RWPE2 (cell line): ENCODE results near the gene MRPS35.
A peak's percentile ranks its signal among the peaks of the same experiment; 100 is the strongest.

Experiments used
- ATAC-seq: fragments of 200-7000 bp; cut with Tn5 transposase; 3 replicates; pipeline ENCODE4 v1.9.1; 2021; ENCODE audit warnings: low read depth
- DNase-seq: peaks from one replicate; pipeline ENCODE4 v3.0.0-alpha.2; 2020; ENCODE audit warnings: low spot score
- H3K27ac ChIP-seq: fragments of 450-650 bp; 2 replicates; pipeline ENCODE4 v1.5.1; 2017; ENCODE audit warnings: mild to moderate bottlenecking; ENCODE audit not compliant: poor library complexity, severe bottlenecking
- H3K27me3 ChIP-seq: fragments of 250-450 bp; sonication (Bioruptor Pico); 2 replicates; pipeline ENCODE4 v1.5.1; 2021; ENCODE audit warnings: mild to moderate bottlenecking, moderate library complexity; ENCODE audit not compliant: insufficient read depth, poor library complexity, severe bottlenecking
- H3K36me3 ChIP-seq: fragments of 250-450 bp; sonication (Bioruptor Pico); 2 replicates; pipeline ENCODE4 v1.5.1; 2020; ENCODE audit warnings: low read depth, mild to moderate bottlenecking, moderate library complexity
- H3K4me1 ChIP-seq: fragments of 250-450 bp; sonication (Bioruptor Pico); 2 replicates; pipeline ENCODE4 v1.5.1; 2021; ENCODE audit warnings: mild to moderate bottlenecking, moderate library complexity; ENCODE audit not compliant: insufficient read depth, poor library complexity, severe bottlenecking
- H3K4me3 ChIP-seq: fragments of 250-450 bp; sonication (Bioruptor Pico); 2 replicates; pipeline ENCODE4 v1.5.1; 2021; ENCODE audit warnings: mild to moderate bottlenecking, moderate library complexity; ENCODE audit not compliant: severe bottlenecking
- H3K9me3 ChIP-seq: fragments of 250-450 bp; sonication (Bioruptor Pico); 2 replicates; pipeline ENCODE4 v1.5.1; 2021; ENCODE audit warnings: mild to moderate bottlenecking, moderate library complexity; ENCODE audit not compliant: severe bottlenecking
- CTCF ChIP-seq: fragments of 450-650 bp; IDR thresholded peaks from one replicate; pipeline ENCODE4 v1.5.1; 2017; ENCODE audit warnings: mild to moderate bottlenecking, moderate library complexity; ENCODE audit not compliant: poor library complexity, severe bottlenecking

Gene MRPS35

GRCh38 chr12:27710592-27711316, at the start of gene MRPS35:
Gene MRPS35 (plus strand): TSS chr12:27710832. CDS start chr12:27710844, 12 bp downstream.
- no peaks in the 10 kb centered on the region for H3K9me3 ChIP-seq
- ATAC-seq (peak; percentile 91), DNase-seq (peak; percentile 76)
- H3K27ac ChIP-seq, result peak within 1 kb of the TSS; percentile 64
- no peaks in the 10 kb centered on the region for H3K4me1 ChIP-seq
- no peaks in the 10 kb centered on the region for H3K27me3 ChIP-seq
- H3K36me3 ChIP-seq, result no peaks in the 10 kb centered on the region
- H3K4me3 ChIP-seq, result peak within 1 kb of the TSS; percentile 51
- TF ChIP-seq CTCF, result no peak

- no peaks in the 10 kb centered on the region for H3K27me3 ChIP-seq
- H3K9me3 ChIP-seq, result no peaks in the 10 kb centered on the region
- no peak for ATAC-seq
- H3K4me1 ChIP-seq, result no peaks in the 10 kb centered on the region
- DNase-seq, result no peak
- peaks cover 2% of the 10 kb centered on the region; the same call in 1 of the 2 replicates for H3K36me3 ChIP-seq
- H3K4me3 ChIP-seq, result no peak overlapping the region
- H3K27ac ChIP-seq, result no peak overlapping the region
- TF ChIP-seq CTCF, result no peak
Measured at GRCh38 chr12:27665704-27666103, 44.9 kb upstream of the MRPS35 start.

GRCh38 chr12:27666510-27666909, 44.1 kb upstream of the MRPS35 start:
- DNase-seq, result no peak
- H3K27ac ChIP-seq, result no peak overlapping the region
- H3K27me3 ChIP-seq, result no peaks in the 10 kb centered on the region
- no peaks in the 10 kb centered on the region for H3K9me3 ChIP-seq
- peaks cover 6% of the 10 kb centered on the region; the same call in 1 of the 2 replicates for H3K36me3 ChIP-seq
- H3K4me1 ChIP-seq, result no peaks in the 10 kb centered on the region
- ATAC-seq, result no peak
- no peak for TF ChIP-seq CTCF
- no peak overlapping the region for H3K4me3 ChIP-seq

- no peak for TF ChIP-seq CTCF
- no peak for ATAC-seq
- Histone ChIP-seq H3K27me3 (no peaks in the 10 kb centered on the region), H3K4me3 (no peak overlapping the region), H3K9me3 (no peaks in the 10 kb centered on the region), H3K27ac (no peak overlapping the region), H3K36me3 (peaks cover 7% of the 10 kb centered on the region; the same call in 1 of the 2 replicates), H3K4me1 (no peaks in the 10 kb centered on the region)
- no peak for DNase-seq
Measured at GRCh38 chr12:27667540-27667939, 43.1 kb upstream of the MRPS35 start.

GRCh38 chr12:27672051-27672450, 38.6 kb upstream of the MRPS35 start:
- TF ChIP-seq CTCF, result no peak
- DNase-seq (no peak), ATAC-seq (no peak)
- Histone ChIP-seq H3K36me3 (peaks cover 7% of the 10 kb centered on the region), H3K9me3 (no peaks in the 10 kb centered on the region), H3K4me3 (no peak overlapping the region), H3K27me3 (no peaks in the 10 kb centered on the region), H3K4me1 (no peaks in the 10 kb centered on the region), H3K27ac (no peak overlapping the region)
